Neural progenitor cell (in vitro differentiated cells): ENCODE results near the gene GOLGA1. TPM values are rescaled to one million over a fixed set of nuclear protein-coding genes. Genes with fewer than 3 reads are reported as not detected.
"Not testable (repeated sequence)": the region's sequence is repeated elsewhere in the genome, so short reads cannot be mapped to it uniquely, and the experiment has no call there.

ENCODE experiments used
- DNase-seq: peaks from one replicate; pipeline ENCODE4 v3.0.0-alpha.2; 2016; ENCODE audit warnings: low spot score
- H2AFZ ChIP-seq: fragments of 200-600 bp; sonication (generic); replicated peaks from 2 replicates; pipeline ENCODE4 v1.6.1; 2016; ENCODE audit warnings: antibody characterized with exemption
- H3F3A ChIP-seq: fragments of 200-600 bp; sonication (generic); 2 replicates; pipeline ENCODE4 v1.6.1; 2016; ENCODE audit warnings: antibody characterized with exemption, low read depth
- H3K27ac ChIP-seq: fragments of 200-600 bp; sonication (generic); 2 replicates; pipeline ENCODE4 v1.5.1; 2016; ENCODE audit warnings: mild to moderate bottlenecking
- H3K27me3 ChIP-seq: fragments of 200-600 bp; sonication (generic); 2 replicates; pipeline ENCODE4 v1.6.1; 2016; ENCODE audit warnings: mild to moderate bottlenecking, moderate library complexity
- H3K36me3 ChIP-seq: fragments of 200-600 bp; sonication (generic); 2 replicates; pipeline ENCODE4 v1.5.1; 2016
- H3K4me1 ChIP-seq: fragments of 200-600 bp; sonication (generic); 2 replicates; pipeline ENCODE4 v1.6.1; 2016; ENCODE audit warnings: mixed run types
- H3K4me2 ChIP-seq: fragments of 200-600 bp; sonication (generic); 2 replicates; pipeline ENCODE4 v1.6.1; 2016
- H3K4me3 ChIP-seq: fragments of 200-600 bp; sonication (generic); 2 replicates; pipeline ENCODE4 v1.5.1; 2016
- H3K79me2 ChIP-seq: fragments of 200-600 bp; sonication (generic); 2 replicates; pipeline ENCODE4 v1.6.1; 2016; ENCODE audit warnings: low read depth
- H3K9ac ChIP-seq: fragments of 200-600 bp; sonication (generic); 2 replicates; pipeline ENCODE4 v1.6.1; 2016
- H3K9me3 ChIP-seq: fragments of 200-600 bp; sonication (generic); 2 replicates; pipeline ENCODE4 v1.5.1; 2016; ENCODE audit warnings: low read depth
- H4K20me1 ChIP-seq: fragments of 200-600 bp; sonication (generic); 2 replicates; pipeline ENCODE4 v1.6.1; 2016; ENCODE audit warnings: low read depth
- H3K27ac Mint-ChIP-seq: 3 replicates; pipeline ENCODE4 v1.8.0; 2021; ENCODE audit warnings: mixed read lengths
- H3K27me3 Mint-ChIP-seq: 2 replicates; pipeline ENCODE4 v1.8.0; 2022; ENCODE audit warnings: low read depth, mild to moderate bottlenecking, inconsistent platforms, moderate library complexity, mixed read lengths; ENCODE audit not compliant: insufficient read depth
- H3K36me3 Mint-ChIP-seq: 3 replicates; pipeline ENCODE4 v1.8.0; 2021; ENCODE audit warnings: mixed read lengths
- H3K4me1 Mint-ChIP-seq: 3 replicates; pipeline ENCODE4 v1.8.0; 2021; ENCODE audit warnings: mixed read lengths
- H3K4me3 Mint-ChIP-seq: 3 replicates; pipeline ENCODE4 v1.8.0; 2021; ENCODE audit warnings: mild to moderate bottlenecking, moderate library complexity, mixed read lengths
- H3K9me3 Mint-ChIP-seq: 3 replicates; pipeline ENCODE4 v1.8.0; 2020; ENCODE audit warnings: mixed read lengths
- CTCF ChIP-seq: fragments of 200-600 bp; sonication (generic); IDR thresholded peaks from 2 replicates; pipeline ENCODE4 v1.5.1; 2017; ENCODE audit warnings: antibody characterized with exemption, mild to moderate bottlenecking
- EZH2 ChIP-seq: fragments of 200-600 bp; sonication (generic); IDR thresholded peaks from 2 replicates; pipeline ENCODE4 v1.6.1; 2017; ENCODE audit warnings: antibody characterized with exemption, mild to moderate bottlenecking, moderate library complexity
- EZH2phosphoT487 ChIP-seq: fragments of 200-600 bp; sonication (generic); IDR thresholded peaks from 2 replicates; pipeline ENCODE4 v1.6.1; 2017; ENCODE audit warnings: antibody characterized with exemption
- total RNA-seq: library from RNA; depleted of rRNA; stranded (reverse); fragments of >200 nt; gene quantifications from 2 replicates; pipeline ENCODE4 v1.2.3, GENCODE V29; 2015; ENCODE audit warnings: low replicate concordance

The GOLGA1 gene
- total RNA-seq, 1 donor from 2014 or later = 17.8 TPM

GRCh38 chr9:124846969-124847368 is 93.9 kb downstream of the GOLGA1 start:
- Histone ChIP-seq H4K20me1 (no peaks in the 10 kb centered on the region), H3K4me2 (no peak overlapping the region), H3K9ac (no peak overlapping the region), H3K4me1 (no peaks in the 10 kb centered on the region), H3K36me3 (no peaks in the 10 kb centered on the region), H3K4me3 (no peak overlapping the region), H3K79me2 (no peaks in the 10 kb centered on the region), H3K27me3 (no peaks in the 10 kb centered on the region), H3K27ac (no peak overlapping the region), H3K9me3 (no peaks in the 10 kb centered on the region), H3F3A (no peaks in the 10 kb centered on the region), H2AFZ (no peak overlapping the region)
- DNase-seq = no peak
- Mint-ChIP-seq H3K4me1 (peaks cover 13% of the 10 kb centered on the region), H3K9me3 (no peaks in the 10 kb centered on the region), H3K27ac (no peak overlapping the region), H3K27me3 (peaks cover 2% of the 10 kb centered on the region), H3K36me3 (no peaks in the 10 kb centered on the region), H3K4me3 (no peak overlapping the region)
- TF ChIP-seq CTCF (no peak), EZH2phosphoT487 (no peak), EZH2 (no peak)

GRCh38 chr9:124846467-124846866 is 94.4 kb downstream of the GOLGA1 start:
- H3K4me1 ChIP-seq, H3K27me3 Mint-ChIP-seq, H3K9ac ChIP-seq, H3K4me2 ChIP-seq, H3F3A ChIP-seq, H2AFZ ChIP-seq, H3K4me3 ChIP-seq, DNase-seq, H3K4me3 Mint-ChIP-seq, H3K9me3 ChIP-seq, H3K27me3 ChIP-seq, H3K27ac Mint-ChIP-seq, H3K36me3 ChIP-seq, H3K27ac ChIP-seq, H3K9me3 Mint-ChIP-seq, H3K36me3 Mint-ChIP-seq, H4K20me1 ChIP-seq, H3K79me2 ChIP-seq: not testable (repeated sequence)
- peaks cover 13% of the 10 kb centered on the region for H3K4me1 Mint-ChIP-seq

GRCh38 chr9:124844291-124844690 is 96.6 kb downstream of the GOLGA1 start:
- TF ChIP-seq EZH2phosphoT487 (no peak), CTCF (no peak), EZH2 (no peak)
- Histone ChIP-seq H3F3A (no peaks in the 10 kb centered on the region), H3K27ac (no peak overlapping the region), H4K20me1 (no peaks in the 10 kb centered on the region), H3K9me3 (no peaks in the 10 kb centered on the region), H2AFZ (no peak overlapping the region), H3K4me1 (no peaks in the 10 kb centered on the region), H3K9ac (no peak overlapping the region), H3K79me2 (no peaks in the 10 kb centered on the region), H3K36me3 (no peaks in the 10 kb centered on the region), H3K4me3 (no peak overlapping the region), H3K4me2 (no peak overlapping the region), H3K27me3 (no peaks in the 10 kb centered on the region)
- DNase-seq = no peak
- no peaks in the 10 kb centered on the region for H3K9me3 Mint-ChIP-seq
- H3K4me3 Mint-ChIP-seq = no peak overlapping the region
- no peak overlapping the region for H3K27ac Mint-ChIP-seq
- H3K4me1 Mint-ChIP-seq = peaks cover 9% of the 10 kb centered on the region
- H3K36me3 Mint-ChIP-seq = no peaks in the 10 kb centered on the region
- peaks cover 6% of the 10 kb centered on the region for H3K27me3 Mint-ChIP-seq

- Histone ChIP-seq H3K27me3 (no peaks in the 10 kb centered on the region), H3K9ac (no peak overlapping the region), H2AFZ (no peak overlapping the region), H3K79me2 (no peaks in the 10 kb centered on the region), H4K20me1 (no peaks in the 10 kb centered on the region), H3K4me1 (no peaks in the 10 kb centered on the region), H3K27ac (no peak overlapping the region), H3K9me3 (no peaks in the 10 kb centered on the region), H3K4me2 (no peak overlapping the region), H3K36me3 (no peaks in the 10 kb centered on the region), H3K4me3 (no peak overlapping the region), H3F3A (no peaks in the 10 kb centered on the region)
- no peaks in the 10 kb centered on the region for H3K36me3 Mint-ChIP-seq
- no peak for DNase-seq
- TF ChIP-seq CTCF (no peak), EZH2 (no peak), EZH2phosphoT487 (no peak)
- H3K27ac Mint-ChIP-seq = no peak overlapping the region
- peaks cover 9% of the 10 kb centered on the region for H3K4me1 Mint-ChIP-seq
- H3K4me3 Mint-ChIP-seq = no peak overlapping the region
- H3K27me3 Mint-ChIP-seq = peaks cover 6% of the 10 kb centered on the region
- H3K9me3 Mint-ChIP-seq = no peaks in the 10 kb centered on the region
These were observed 97.3 kb downstream of the GOLGA1 start for GRCh38 chr9:124843456-124844034.
